ENCODE measurements around the gene JAGN1.
A peak's percentile ranks its signal among the peaks of the same experiment; 100 is the strongest.

The JAGN1 gene

DNA sequence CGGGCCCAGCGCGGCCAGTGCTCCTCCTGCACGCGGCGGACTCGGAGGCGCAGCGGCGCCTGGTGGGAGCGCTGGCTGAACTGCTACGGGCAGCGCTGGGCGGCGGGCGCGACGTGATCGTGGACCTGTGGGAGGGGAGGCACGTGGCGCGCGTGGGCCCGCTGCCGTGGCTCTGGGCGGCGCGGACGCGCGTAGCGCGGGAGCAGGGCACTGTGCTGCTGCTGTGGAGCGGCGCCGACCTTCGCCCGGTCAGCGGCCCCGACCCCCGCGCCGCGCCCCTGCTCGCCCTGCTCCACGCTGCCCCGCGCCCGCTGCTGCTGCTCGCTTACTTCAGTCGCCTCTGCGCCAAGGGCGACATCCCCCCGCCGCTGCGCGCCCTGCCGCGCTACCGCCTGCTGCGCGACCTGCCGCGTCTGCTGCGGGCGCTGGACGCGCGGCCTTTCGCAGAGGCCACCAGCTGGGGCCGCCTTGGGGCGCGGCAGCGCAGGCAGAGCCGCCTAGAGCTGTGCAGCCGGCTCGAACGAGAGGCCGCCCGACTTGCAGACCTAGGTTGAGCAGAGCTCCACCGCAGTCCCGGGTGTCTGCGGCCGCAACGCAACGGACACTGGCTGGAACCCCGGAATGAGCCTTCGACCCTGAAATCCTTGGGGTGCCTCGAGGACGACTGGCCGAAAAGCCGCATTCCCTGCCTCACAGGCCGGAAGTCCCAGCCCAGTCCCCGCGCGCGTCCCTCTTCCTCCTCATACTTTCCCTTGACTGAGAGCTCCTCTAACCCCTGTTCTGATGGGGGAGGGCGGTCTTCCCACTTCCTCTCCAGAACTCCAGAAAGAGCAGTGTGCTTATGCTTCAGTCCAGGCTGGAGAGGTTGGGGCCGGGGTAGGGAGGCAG is 25.1 kb downstream of the JAGN1 start:
- TF ChIP-seq YY1 (IDR thresholded peaks at IDR 0.05; ENCODE audit: low read depth) (no peak), MAX (IDR thresholded peaks at IDR 0.05) (peak; percentile 76), TCF12 (IDR thresholded peaks at IDR 0.05; ENCODE audit: low read depth) (no peak), CREB1 (IDR thresholded peaks at IDR 0.05; ENCODE audit: low read depth) (no peak), TAF1 (IDR thresholded peaks at IDR 0.05; ENCODE audit: low read depth) (no peak), CEBPB (IDR thresholded peaks at IDR 0.05) (no peak), FOXM1 (IDR thresholded peaks at IDR 0.05; ENCODE audit: borderline replicate concordance, low read depth) (no peak)

DNA sequence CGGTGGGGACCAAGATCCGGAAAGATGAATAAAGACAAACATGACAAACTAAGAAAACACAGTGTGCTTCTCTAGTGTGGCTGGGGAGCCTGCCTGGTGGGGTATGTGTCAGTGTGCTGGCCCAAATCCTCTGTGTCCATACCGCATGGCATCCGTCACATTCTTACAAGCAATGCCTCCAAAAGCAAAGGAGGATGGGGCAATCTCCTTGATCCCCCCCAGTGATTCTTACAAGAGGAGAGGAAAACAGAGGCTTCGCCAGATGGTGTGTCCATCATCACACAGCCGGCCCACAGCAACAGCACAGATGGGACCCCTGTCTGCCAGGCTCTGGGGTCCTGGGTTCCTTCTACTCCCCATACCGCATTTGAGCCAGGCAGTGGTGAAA is 25.9 kb downstream of the JAGN1 start:
- TF ChIP-seq CEBPB (IDR thresholded peaks at IDR 0.05): no peak
- TF ChIP-seq EGR1 (IDR thresholded peaks at IDR 0.05): no peak
- TF ChIP-seq YY1 (IDR thresholded peaks at IDR 0.05; ENCODE audit: low read depth): no peak
- TF ChIP-seq TEAD4 (IDR thresholded peaks at IDR 0.05): no peak
- no peak for TF ChIP-seq RAD21 (IDR thresholded peaks at IDR 0.05; ENCODE audit: low read depth)
- TF ChIP-seq NFIC (IDR thresholded peaks at IDR 0.05): no peak
- TF ChIP-seq MAX (IDR thresholded peaks at IDR 0.05): no peak
- TF ChIP-seq CREB1 (IDR thresholded peaks at IDR 0.05; ENCODE audit: low read depth): no peak
- no peak for TF ChIP-seq TCF12 (IDR thresholded peaks at IDR 0.05; ENCODE audit: low read depth)
- no peak for TF ChIP-seq USF1 (IDR thresholded peaks at IDR 0.05)
- TF ChIP-seq TAF1 (IDR thresholded peaks at IDR 0.05; ENCODE audit: low read depth): no peak
- TF ChIP-seq ZBTB7A (IDR thresholded peaks at IDR 0.05; ENCODE audit: low read depth): no peak
- TF ChIP-seq EP300 (IDR thresholded peaks at IDR 0.05; ENCODE audit: borderline replicate concordance): no peak
- no peak for TF ChIP-seq FOXM1 (IDR thresholded peaks at IDR 0.05; ENCODE audit: borderline replicate concordance, low read depth)

DNA sequence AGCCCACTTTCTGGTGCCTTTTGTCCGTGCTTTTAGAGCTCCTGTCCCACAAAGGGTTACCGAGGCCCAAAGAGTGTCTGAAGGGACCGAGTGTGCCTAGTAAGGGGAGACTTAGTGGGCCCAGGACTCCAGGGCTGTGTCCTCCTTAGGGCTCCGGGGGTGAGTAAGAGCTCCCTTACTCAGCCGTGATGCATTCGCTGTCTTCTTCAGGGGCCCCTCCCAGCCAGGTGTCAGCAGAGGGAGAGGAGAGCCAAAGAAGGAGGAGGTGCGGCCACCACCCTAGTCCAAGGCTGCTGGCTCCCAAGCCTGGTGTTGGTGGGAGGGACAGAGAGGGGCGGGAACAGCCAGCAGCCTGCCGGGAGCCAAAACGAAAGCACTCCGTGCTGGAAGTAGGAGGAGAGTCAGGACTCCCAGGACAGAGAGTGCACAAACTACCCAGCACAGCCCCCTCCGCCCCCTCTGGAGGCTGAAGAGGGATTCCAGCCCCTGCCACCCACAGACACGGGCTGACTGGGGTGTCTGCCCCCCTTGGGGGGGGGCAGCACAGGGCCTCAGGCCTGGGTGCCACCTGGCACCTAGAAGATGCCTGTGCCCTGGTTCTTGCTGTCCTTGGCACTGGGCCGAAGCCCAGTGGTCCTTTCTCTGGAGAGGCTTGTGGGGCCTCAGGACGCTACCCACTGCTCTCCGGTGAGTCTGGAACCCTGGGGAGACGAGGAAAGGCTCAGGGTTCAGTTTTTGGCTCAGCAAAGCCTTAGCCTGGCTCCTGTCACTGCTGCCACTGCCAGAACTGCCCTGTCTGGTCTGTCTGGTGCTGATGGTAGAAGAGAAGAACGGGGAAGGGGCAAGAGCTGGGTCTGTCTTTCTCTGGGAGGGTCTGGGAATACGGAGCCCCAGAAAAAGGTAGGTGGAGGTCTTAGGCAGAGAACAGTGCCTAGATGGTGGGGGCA is 26.6 kb downstream of the JAGN1 start, which contains the start of gene IL17RC:
Gene IL17RC, plus strand, starts transcription at position 365 of the 947 bp plus-strand sequence. Its CDS starts 218 bp downstream, at position 583.
- TF ChIP-seq REST (IDR thresholded peaks at IDR 0.05; ENCODE audit: low read depth) (no peak), CEBPB (IDR thresholded peaks at IDR 0.05) (no peak), TAF1 (IDR thresholded peaks at IDR 0.05; ENCODE audit: low read depth) (peak; percentile 4; the same call in 1 of the 2 replicates), MAX (IDR thresholded peaks at IDR 0.05) (peak; percentile 30; the same call in 1 of the 2 replicates), YY1 (IDR thresholded peaks at IDR 0.05; ENCODE audit: low read depth) (no peak), EP300 (IDR thresholded peaks at IDR 0.05; ENCODE audit: borderline replicate concordance) (no peak)

DNA sequence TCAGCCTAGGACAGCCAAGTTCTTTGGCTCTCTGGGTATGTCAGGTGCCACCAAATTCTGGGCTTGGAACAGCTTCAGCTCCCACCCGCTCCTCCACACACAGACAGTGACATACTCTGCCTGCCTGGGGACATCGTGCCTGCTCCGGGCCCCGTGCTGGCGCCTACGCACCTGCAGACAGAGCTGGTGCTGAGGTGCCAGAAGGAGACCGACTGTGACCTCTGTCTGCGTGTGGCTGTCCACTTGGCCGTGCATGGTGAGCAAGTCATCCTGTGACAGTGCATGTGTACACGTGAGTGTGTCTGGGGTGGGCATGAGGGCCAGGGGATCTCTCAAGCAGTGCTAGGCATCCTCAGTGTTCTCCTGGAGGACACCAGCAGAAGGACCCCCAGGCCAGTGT is 27.4 kb downstream of the JAGN1 start:
- TF ChIP-seq REST (IDR thresholded peaks at IDR 0.05; ENCODE audit: low read depth): no peak
- TF ChIP-seq TCF12 (IDR thresholded peaks at IDR 0.05; ENCODE audit: low read depth): no peak
- TF ChIP-seq EGR1 (IDR thresholded peaks at IDR 0.05): no peak
- TF ChIP-seq MAX (IDR thresholded peaks at IDR 0.05): no peak
- no peak for TF ChIP-seq NFIC (IDR thresholded peaks at IDR 0.05)
- TF ChIP-seq TEAD4 (IDR thresholded peaks at IDR 0.05): no peak
- no peak for TF ChIP-seq CEBPB (IDR thresholded peaks at IDR 0.05)
- TF ChIP-seq CREB1 (IDR thresholded peaks at IDR 0.05; ENCODE audit: low read depth): no peak
- no peak for TF ChIP-seq EP300 (IDR thresholded peaks at IDR 0.05; ENCODE audit: borderline replicate concordance)
- no peak for TF ChIP-seq FOXM1 (IDR thresholded peaks at IDR 0.05; ENCODE audit: borderline replicate concordance, low read depth)
- no peak for TF ChIP-seq RAD21 (IDR thresholded peaks at IDR 0.05; ENCODE audit: low read depth)
- TF ChIP-seq ZBTB7A (IDR thresholded peaks at IDR 0.05; ENCODE audit: low read depth): no peak
- no peak for TF ChIP-seq USF1 (IDR thresholded peaks at IDR 0.05)
- TF ChIP-seq YY1 (IDR thresholded peaks at IDR 0.05; ENCODE audit: low read depth): no peak
- no peak for TF ChIP-seq TAF1 (IDR thresholded peaks at IDR 0.05; ENCODE audit: low read depth)

Data from Ishikawa (cell line).